ENCODE data around the gene CREB5. TPM values are rescaled to one million over a fixed set of nuclear protein-coding genes. Genes with fewer than 3 reads are reported as not detected.

The CREB5 gene
- total and polyA plus RNA-seq, 7 donors, result 0.80 to 42.1 (median 4.6) TPM

GRCh38 chr7:28381466-28381865, 30.9 kb upstream of the CREB5 start:
- no peak for TF ChIP-seq POLR2A (IDR thresholded peaks at IDR 0.05)
- no peak for TF ChIP-seq CTCF (IDR thresholded peaks at IDR 0.05)
- no peak for TF ChIP-seq POLR2AphosphoS5 (IDR thresholded peaks at IDR 0.05)
- no peak for TF ChIP-seq EP300 (IDR thresholded peaks at IDR 0.05)
- no peaks in the 10 kb centered on the region for H3K9me3 ChIP-seq
- no peak for DNase-seq

GRCh38 chr7:28382144-28382543, 30.2 kb upstream of the CREB5 start:
- no peaks in the 10 kb centered on the region for H3K36me3 ChIP-seq
- H3K4me3 ChIP-seq, result no peak overlapping the region
- intact Hi-C loops (cut with DNase I), result no loop called here
- 69 to 75% methylated on average over 5 of the region's 5 CpGs for WGBS, 2 donors
- no peak overlapping the region for H3K27ac ChIP-seq
- no peak for TF ChIP-seq POLR2A (IDR thresholded peaks at IDR 0.05)
- no peak for TF ChIP-seq EP300 (IDR thresholded peaks at IDR 0.05)
- TF ChIP-seq POLR2AphosphoS5 (IDR thresholded peaks at IDR 0.05), result no peak
- TF ChIP-seq CTCF (IDR thresholded peaks at IDR 0.05), result no peak
- no peak for DNase-seq
- H3K4me1 ChIP-seq, result peaks cover 0 to 9% (median 0%) of the 10 kb centered on the region in 4 donors
- H3K27me3 ChIP-seq, result no peaks in the 10 kb centered on the region
- H3K9me3 ChIP-seq, result no peaks in the 10 kb centered on the region

More at GRCh38 chr7:28381466-28381865, 30.9 kb upstream of the CREB5 start:
- Histone ChIP-seq H3K4me1 (peaks cover 0 to 9% (median 0%) of the 10 kb centered on the region in 4 donors), H3K4me3 (no peak overlapping the region), H3K27ac (no peak overlapping the region), H3K36me3 (no peaks in the 10 kb centered on the region), H3K27me3 (no peaks in the 10 kb centered on the region)
- intact Hi-C loops (cut with DNase I), result no loop called here
- 84 to 88% methylated on average over 3 of the region's 3 CpGs for WGBS, 2 donors

- TF ChIP-seq POLR2A (IDR thresholded peaks at IDR 0.05) (no peak), EP300 (IDR thresholded peaks at IDR 0.05) (no peak), POLR2AphosphoS5 (IDR thresholded peaks at IDR 0.05) (no peak), CTCF (IDR thresholded peaks at IDR 0.05) (no peak)
- no peak overlapping the region for H3K27ac ChIP-seq
- no peak overlapping the region for H3K4me3 ChIP-seq
- no peaks in the 10 kb centered on the region for H3K9me3 ChIP-seq
- H3K36me3 ChIP-seq, result no peaks in the 10 kb centered on the region
- intact Hi-C loops (cut with DNase I), result no loop called here
- 75 to 88% methylated on average over 8 of the region's 8 CpGs for WGBS, 2 donors
- no peaks in the 10 kb centered on the region for H3K27me3 ChIP-seq
- H3K4me1 ChIP-seq, result peaks cover 0 to 9% (median 0%) of the 10 kb centered on the region in 4 donors
- no peak for DNase-seq
Observed at GRCh38 chr7:28383975-28384374, 28.3 kb upstream of the CREB5 start.

GRCh38 chr7:28389504-28390395, 22.6 kb upstream of the CREB5 start:
- no peaks in the 10 kb centered on the region for H3K27me3 ChIP-seq
- no peak for DNase-seq
- WGBS, 2 donors, result 32% methylated on average over 14 of the region's 14 CpGs
- H3K4me3 ChIP-seq, result peak overlapping the region; percentile 20 to 45 (median 38)
- TF ChIP-seq EP300 (IDR thresholded peaks at IDR 0.05) (no peak), POLR2AphosphoS5 (IDR thresholded peaks at IDR 0.05) (no peak), CTCF (IDR thresholded peaks at IDR 0.05) (peak; percentile 57 to 78 (median 66)), POLR2A (IDR thresholded peaks at IDR 0.05) (no peak)
- H3K27ac ChIP-seq, result peak overlapping the region in 1 of 4 donors; percentile 57
- no peaks in the 10 kb centered on the region for H3K9me3 ChIP-seq
- H3K36me3 ChIP-seq, result no peaks in the 10 kb centered on the region
- intact Hi-C loops (cut with DNase I), result loop anchor here (1.0 to 5.0 kb wide), 2 partner anchors 148 to 465 kb away; no protein-coding TSS in a partner anchor
- H3K4me1 ChIP-seq, result peaks cover 0 to 13% (median 11%) of the 10 kb centered on the region in 4 donors
